Suprapubic skin (tissue), 4 donors: Measurements from ENCODE around the gene PLAAT5.

Experiments used
- CTCF ChIP-seq, 2 donors: fragments of 200-600 bp in 1 of 2; fragments of 450-650 bp in 1 of 2; sonication (generic) in 1 of 2; IDR thresholded peaks; one replicate each; pipeline ENCODE4 v1.5.1; 2016 to 2019; ENCODE audit warnings: antibody characterized with exemption in 2 of 2, mild to moderate bottlenecking in 1 of 2, moderate library complexity in 1 of 2
- EP300 ChIP-seq: sonication (generic); formaldehyde crosslinking; IDR thresholded peaks from one replicate; pipeline ENCODE4 v1.6.1; 2017; ENCODE audit warnings: antibody characterized with exemption
- POLR2A ChIP-seq, 2 donors: fragments of 450-650 bp; IDR thresholded peaks; one replicate each; pipeline ENCODE4 v1.6.1; 2017; ENCODE audit warnings: antibody characterized with exemption in 2 of 2, mild to moderate bottlenecking in 2 of 2, moderate library complexity in 2 of 2
- POLR2AphosphoS5 ChIP-seq, 3 donors: sonication (generic); formaldehyde crosslinking; IDR thresholded peaks; one replicate each; pipeline ENCODE4 v1.6.1; 2017; ENCODE audit warnings: antibody characterized with exemption in 3 of 3

GRCh38 chr11:63417174-63417852, 73.7 kb downstream of the PLAAT5 start:
- TF ChIP-seq EP300 (no peak), CTCF (IDR thresholded peaks at IDR 0.05) (no peak), POLR2A (IDR thresholded peaks at IDR 0.05) (no peak), POLR2AphosphoS5 (IDR thresholded peaks at IDR 0.05) (no peak)
